Measurements from ENCODE around the gene CEP131.

Gene CEP131

GRCh38 chr17:81157848-81158687 is 64.7 kb downstream of the CEP131 start:
- no peaks in the 10 kb centered on the region for H3K9me3 ChIP-seq (ENCODE audit: control insufficient read depth, insufficient read depth, low read depth, low read length)
- no peaks in the 10 kb centered on the region for H3K36me3 ChIP-seq (ENCODE audit: control insufficient read depth in 2 of 2, insufficient read depth in 1 of 2, low read length in 2 of 2)
- ChIA-PET CTCF (interaction anchor here (0.7 to 1.0 kb wide), 2 partner anchors 10 to 582 kb away, joined by 3 to 4 read pairs; no protein-coding TSS in a partner anchor), POLR2A (no interaction called here)
- TF ChIP-seq ZNF138 (tag by site-specific recombination; IDR thresholded peaks at IDR 0.05; ENCODE audit: borderline replicate concordance) (no peak), OVOL3 (tag by site-specific recombination; IDR thresholded peaks at IDR 0.05) (no peak), ZNF660 (tag by site-specific recombination; IDR thresholded peaks at IDR 0.05) (no peak)
- no peak overlapping the region for H3K4me3 ChIP-seq (ENCODE audit: low read depth, low read length)
- no peak overlapping the region for H3K27ac ChIP-seq (ENCODE audit: extremely low read depth, low read depth, low read length)
- H3K4me1 ChIP-seq (ENCODE audit: control insufficient read depth, insufficient read depth, low read length), result no peaks in the 10 kb centered on the region

GRCh38 chr17:81156866-81157805 is 65.6 kb downstream of the CEP131 start:
- H3K4me1 ChIP-seq (ENCODE audit: control insufficient read depth, insufficient read depth, low read length), result no peaks in the 10 kb centered on the region
- no peak overlapping the region for H3K4me3 ChIP-seq (ENCODE audit: low read depth, low read length)
- H3K9me3 ChIP-seq (ENCODE audit: control insufficient read depth, insufficient read depth, low read depth, low read length), result no peaks in the 10 kb centered on the region
- ChIA-PET POLR2A (no interaction called here), CTCF (interaction anchor here (0.6 kb wide), 1 partner anchor 10 kb away, joined by 4 read pairs; no protein-coding TSS in a partner anchor)
- TF ChIP-seq ZNF175 (tag by site-specific recombination; IDR thresholded peaks at IDR 0.05), result no peak
- TF ChIP-seq ZIC2 (tag by site-specific recombination; IDR thresholded peaks at IDR 0.05), result no peak
- no peak for TF ChIP-seq ZNF558 (tag by site-specific recombination; IDR thresholded peaks at IDR 0.05)
- no peak for TF ChIP-seq ZNF571 (tag by site-specific recombination; IDR thresholded peaks at IDR 0.05)
- TF ChIP-seq ZBTB20 (tag by site-specific recombination; IDR thresholded peaks at IDR 0.05), result no peak
- no peak for TF ChIP-seq ZNF664 (tag by site-specific recombination; IDR thresholded peaks at IDR 0.05)
- TF ChIP-seq KLF10 (tag by site-specific recombination; IDR thresholded peaks at IDR 0.05), result no peak
- TF ChIP-seq ZSCAN16 (tag by site-specific recombination; IDR thresholded peaks at IDR 0.05), result no peak
- no peak for TF ChIP-seq TSHZ1 (tag by site-specific recombination; IDR thresholded peaks at IDR 0.05; ENCODE audit: borderline replicate concordance)
- TF ChIP-seq REST (tag by site-specific recombination; IDR thresholded peaks at IDR 0.05), result no peak
- no peak for TF ChIP-seq ZNF561 (tag by site-specific recombination; IDR thresholded peaks at IDR 0.05; ENCODE audit: borderline replicate concordance)
- no peak for TF ChIP-seq ZEB2 (tag by site-specific recombination; IDR thresholded peaks at IDR 0.05)
- TF ChIP-seq ZNF174 (tag by site-specific recombination; IDR thresholded peaks at IDR 0.05), result no peak
- TF ChIP-seq ZNF2 (tag by site-specific recombination; IDR thresholded peaks at IDR 0.05), result no peak
- TF ChIP-seq HOXD13 (CRISPR knock-in tag; IDR thresholded peaks at IDR 0.05; ENCODE audit: borderline replicate concordance), result no peak
- TF ChIP-seq ZBTB10 (tag by site-specific recombination; IDR thresholded peaks at IDR 0.05), result no peak
- TF ChIP-seq ZNF132 (tag by site-specific recombination; IDR thresholded peaks at IDR 0.05; ENCODE audit: borderline replicate concordance), result no peak
- TF ChIP-seq ZNF585B (tag by site-specific recombination; IDR thresholded peaks at IDR 0.05), result no peak
- no peak overlapping the region for H3K27ac ChIP-seq (ENCODE audit: extremely low read depth, low read depth, low read length)
- H3K36me3 ChIP-seq (ENCODE audit: control insufficient read depth in 2 of 2, insufficient read depth in 1 of 2, low read length in 2 of 2), result no peaks in the 10 kb centered on the region
